ENCODE results near the gene LRCH1. TPM values are rescaled to one million over a fixed set of nuclear protein-coding genes. Genes with fewer than 3 reads are reported as not detected.
"Not testable (repeated sequence)": the region's sequence is repeated elsewhere in the genome, so short reads cannot be mapped to it uniquely, and the experiment has no call there.

The LRCH1 gene
- total RNA-seq, 1 experiment from 2014 or later, result 11.7 TPM

DNA sequence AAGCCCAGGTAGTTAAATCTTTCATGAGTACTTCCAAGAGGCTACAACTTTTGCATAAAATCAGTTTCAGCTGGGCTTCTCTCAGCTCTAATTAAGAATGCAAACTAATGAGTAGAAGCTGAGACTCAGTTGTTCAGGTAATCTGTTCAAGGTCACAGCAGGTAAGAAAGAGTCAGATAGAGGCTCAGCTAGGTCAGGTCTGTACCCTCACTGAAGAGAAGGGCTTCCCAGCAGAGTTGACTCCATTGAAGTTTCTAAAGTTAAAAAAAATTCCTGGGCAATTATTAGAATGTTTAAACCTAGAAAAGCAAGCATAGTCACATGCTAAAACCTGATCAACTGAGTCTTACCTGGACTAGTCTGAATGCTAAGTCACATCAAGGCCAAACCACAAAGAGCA lies 201.8 kb downstream of the LRCH1 start:
- DNase-seq, result no peak
- Mint-ChIP-seq H3K9me3 (ENCODE audit: low read depth, unreplicated experiment) (no peaks in the 10 kb centered on the region), H3K27ac (ENCODE audit: unreplicated experiment) (no peak overlapping the region), H3K36me3 (ENCODE audit: insufficient read depth, unreplicated experiment) (peaks cover 13% of the 10 kb centered on the region), H3K4me1 (ENCODE audit: low read depth, unreplicated experiment) (peaks cover under 1% of the 10 kb centered on the region), H3K27me3 (ENCODE audit: unreplicated experiment) (no peaks in the 10 kb centered on the region), H3K4me3 (ENCODE audit: low read depth, unreplicated experiment) (no peak overlapping the region)
- TF ChIP-seq, protein P1, sequence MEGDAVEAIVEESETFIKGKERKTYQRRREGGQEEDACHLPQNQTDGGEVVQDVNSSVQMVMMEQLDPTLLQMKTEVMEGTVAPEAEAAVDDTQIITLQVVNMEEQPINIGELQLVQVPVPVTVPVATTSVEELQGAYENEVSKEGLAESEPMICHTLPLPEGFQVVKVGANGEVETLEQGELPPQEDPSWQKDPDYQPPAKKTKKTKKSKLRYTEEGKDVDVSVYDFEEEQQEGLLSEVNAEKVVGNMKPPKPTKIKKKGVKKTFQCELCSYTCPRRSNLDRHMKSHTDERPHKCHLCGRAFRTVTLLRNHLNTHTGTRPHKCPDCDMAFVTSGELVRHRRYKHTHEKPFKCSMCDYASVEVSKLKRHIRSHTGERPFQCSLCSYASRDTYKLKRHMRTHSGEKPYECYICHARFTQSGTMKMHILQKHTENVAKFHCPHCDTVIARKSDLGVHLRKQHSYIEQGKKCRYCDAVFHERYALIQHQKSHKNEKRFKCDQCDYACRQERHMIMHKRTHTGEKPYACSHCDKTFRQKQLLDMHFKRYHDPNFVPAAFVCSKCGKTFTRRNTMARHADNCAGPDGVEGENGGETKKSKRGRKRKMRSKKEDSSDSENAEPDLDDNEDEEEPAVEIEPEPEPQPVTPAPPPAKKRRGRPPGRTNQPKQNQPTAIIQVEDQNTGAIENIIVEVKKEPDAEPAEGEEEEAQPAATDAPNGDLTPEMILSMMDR (IDR thresholded peaks at IDR 0.05; ENCODE audit: unreplicated experiment), result no peak
- TSS peak; percentile 10 for BruUV-seq (replicated peaks)
- intact Hi-C loops (cut with micrococcal nuclease; ENCODE audit: unreplicated experiment), result no loop called here
- CTCF ChIA-PET, result no interaction called here

DNA sequence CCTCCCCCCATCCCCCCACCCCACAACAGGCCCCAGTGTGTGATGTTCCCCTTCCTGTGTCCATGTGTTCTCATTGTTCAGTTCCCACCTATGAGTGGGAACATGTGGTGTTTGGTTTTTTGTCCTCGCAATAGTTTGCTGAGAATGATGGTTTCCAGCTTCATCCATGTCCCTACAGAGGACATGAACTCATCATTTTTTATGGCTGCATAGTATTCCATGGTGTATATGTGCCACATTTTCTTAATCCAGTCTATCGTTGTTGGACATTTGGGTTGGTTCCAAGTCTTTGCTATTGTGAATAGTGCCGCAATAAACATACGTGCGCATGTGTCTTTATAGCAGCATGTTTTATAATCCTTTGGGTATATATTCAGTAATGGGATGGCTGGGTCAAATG lies 202.5 kb downstream of the LRCH1 start:
- H3K4me1 Mint-ChIP-seq (ENCODE audit: low read depth, unreplicated experiment); CTCF ChIA-PET; BruUV-seq (replicated peaks): not testable (repeated sequence)

DNA sequence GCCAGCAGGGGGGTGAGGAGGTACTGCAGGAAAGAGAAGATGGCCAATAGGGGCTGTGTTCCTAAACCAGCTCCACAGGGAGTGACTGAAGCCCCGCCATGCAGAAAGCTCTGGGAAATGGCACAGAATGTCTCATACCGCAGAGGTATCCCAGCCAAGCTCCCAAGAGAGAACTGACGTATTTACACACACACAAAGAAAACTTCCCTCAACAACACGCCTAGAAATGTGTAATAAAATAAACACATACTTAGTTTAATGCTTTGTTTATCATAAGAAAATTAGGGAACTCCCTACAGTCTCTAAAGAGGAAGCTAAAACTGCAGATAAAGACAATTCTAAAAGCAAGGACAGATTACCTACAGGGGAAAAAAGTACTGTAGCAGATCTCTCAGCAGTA lies 204.0 kb downstream of the LRCH1 start:
- Mint-ChIP-seq H3K36me3 (ENCODE audit: insufficient read depth, unreplicated experiment) (peaks cover 1% of the 10 kb centered on the region), H3K9me3 (ENCODE audit: low read depth, unreplicated experiment) (no peaks in the 10 kb centered on the region), H3K4me3 (ENCODE audit: low read depth, unreplicated experiment) (no peak overlapping the region), H3K27me3 (ENCODE audit: unreplicated experiment) (no peaks in the 10 kb centered on the region), H3K27ac (ENCODE audit: unreplicated experiment) (no peak overlapping the region), H3K4me1 (ENCODE audit: low read depth, unreplicated experiment) (peaks cover 10% of the 10 kb centered on the region)
- no peak for DNase-seq
- TF ChIP-seq, protein P1 (IDR thresholded peaks at IDR 0.05; ENCODE audit: unreplicated experiment), result no peak
- CTCF ChIA-PET, result interaction anchor here (0.6 kb wide), 1 partner anchor 411 kb away, joined by 4 read pairs; no protein-coding TSS in a partner anchor
- intact Hi-C loops (cut with micrococcal nuclease; ENCODE audit: unreplicated experiment), result no loop called here
- no TSS peak for BruUV-seq (replicated peaks)

More for the DNA sequence above, 202.5 kb downstream of the LRCH1 start:
- H3K27me3 Mint-ChIP-seq (ENCODE audit: unreplicated experiment); H3K4me3 Mint-ChIP-seq (ENCODE audit: low read depth, unreplicated experiment); DNase-seq; intact Hi-C loops (cut with micrococcal nuclease; ENCODE audit: unreplicated experiment); H3K9me3 Mint-ChIP-seq (ENCODE audit: low read depth, unreplicated experiment); H3K27ac Mint-ChIP-seq (ENCODE audit: unreplicated experiment): not testable (repeated sequence)
- peaks cover 11% of the 10 kb centered on the region for H3K36me3 Mint-ChIP-seq (ENCODE audit: insufficient read depth, unreplicated experiment)

DNA sequence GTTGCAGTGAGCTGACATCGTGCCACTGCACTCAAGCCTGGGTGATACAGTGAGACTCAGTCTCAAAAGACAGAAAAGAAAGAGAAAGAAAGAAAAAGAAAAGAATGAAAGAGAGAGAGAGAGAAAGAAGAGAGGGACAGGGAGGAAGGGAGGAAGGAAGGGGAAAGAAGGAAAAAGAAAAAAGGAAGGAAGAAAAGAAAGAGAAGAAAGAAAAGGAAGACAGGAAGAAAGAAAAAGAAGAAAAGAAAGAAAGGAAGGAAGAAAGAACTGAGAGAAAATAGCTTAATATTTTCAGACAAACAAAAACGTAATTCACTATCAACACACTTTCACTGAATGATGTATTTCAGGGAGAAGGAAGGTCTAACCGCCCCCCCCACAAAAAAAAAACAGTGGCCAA lies 204.7 kb downstream of the LRCH1 start:
- no TSS peak for BruUV-seq (replicated peaks)
- Mint-ChIP-seq H3K27me3 (ENCODE audit: unreplicated experiment) (no peaks in the 10 kb centered on the region), H3K4me3 (ENCODE audit: low read depth, unreplicated experiment) (no peak overlapping the region), H3K4me1 (ENCODE audit: low read depth, unreplicated experiment) (peaks cover 10% of the 10 kb centered on the region), H3K9me3 (ENCODE audit: low read depth, unreplicated experiment) (no peaks in the 10 kb centered on the region), H3K36me3 (ENCODE audit: insufficient read depth, unreplicated experiment) (no peaks in the 10 kb centered on the region), H3K27ac (ENCODE audit: unreplicated experiment) (no peak overlapping the region)
- no peak for DNase-seq
- intact Hi-C loops (cut with micrococcal nuclease; ENCODE audit: unreplicated experiment), result no loop called here
- CTCF ChIA-PET, result no interaction called here
- TF ChIP-seq, protein P1 (IDR thresholded peaks at IDR 0.05; ENCODE audit: unreplicated experiment), result no peak

DNA sequence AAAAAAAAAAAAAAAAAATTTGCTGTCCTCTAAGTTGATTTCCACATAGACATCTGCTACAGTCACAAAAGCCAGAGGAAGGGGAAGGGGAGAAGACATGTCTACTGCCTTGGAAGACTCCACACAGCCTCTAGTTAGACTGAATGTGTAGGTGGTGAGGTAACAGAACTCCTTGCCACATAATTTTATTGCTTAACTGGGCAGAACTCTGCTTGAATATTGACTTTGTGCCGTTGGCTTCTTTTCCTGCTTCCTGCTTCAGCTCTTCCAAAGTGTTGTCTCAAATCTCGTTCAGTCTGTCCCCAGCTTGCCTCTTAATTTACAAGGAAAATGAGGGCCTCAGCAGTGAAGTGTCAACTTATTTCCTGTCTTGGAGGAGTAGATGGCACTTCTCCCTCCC lies 206.9 kb downstream of the LRCH1 start:
- DNase-seq, result no peak
- Mint-ChIP-seq H3K4me3 (ENCODE audit: low read depth, unreplicated experiment) (no peak overlapping the region), H3K27ac (ENCODE audit: unreplicated experiment) (no peak overlapping the region), H3K36me3 (ENCODE audit: insufficient read depth, unreplicated experiment) (no peaks in the 10 kb centered on the region), H3K27me3 (ENCODE audit: unreplicated experiment) (no peaks in the 10 kb centered on the region), H3K4me1 (ENCODE audit: low read depth, unreplicated experiment) (peaks cover 10% of the 10 kb centered on the region), H3K9me3 (ENCODE audit: low read depth, unreplicated experiment) (no peaks in the 10 kb centered on the region)
- BruUV-seq (replicated peaks), result no TSS peak
- intact Hi-C loops (cut with micrococcal nuclease; ENCODE audit: unreplicated experiment), result no loop called here
- CTCF ChIA-PET, result no interaction called here
- TF ChIP-seq, protein P1 (IDR thresholded peaks at IDR 0.05; ENCODE audit: unreplicated experiment), result no peak
